Neural progenitor cell (in vitro differentiated cells): Measurements from ENCODE around the gene DCAF7.

ENCODE experiments used
- EZH2 ChIP-seq: fragments of 200-600 bp; sonication (generic); IDR thresholded peaks from 2 replicates; pipeline ENCODE4 v1.6.1; 2017; ENCODE audit warnings: antibody characterized with exemption, mild to moderate bottlenecking, moderate library complexity
- EZH2phosphoT487 ChIP-seq: fragments of 200-600 bp; sonication (generic); IDR thresholded peaks from 2 replicates; pipeline ENCODE4 v1.6.1; 2017; ENCODE audit warnings: antibody characterized with exemption
- TF ChIP-seq, protein P1 (sequence below): fragments of 200-600 bp; sonication (generic); IDR thresholded peaks from 2 replicates; pipeline ENCODE4 v1.5.1; 2017; ENCODE audit warnings: antibody characterized with exemption, mild to moderate bottlenecking

- no peak for TF ChIP-seq EZH2phosphoT487
- TF ChIP-seq, protein P1, sequence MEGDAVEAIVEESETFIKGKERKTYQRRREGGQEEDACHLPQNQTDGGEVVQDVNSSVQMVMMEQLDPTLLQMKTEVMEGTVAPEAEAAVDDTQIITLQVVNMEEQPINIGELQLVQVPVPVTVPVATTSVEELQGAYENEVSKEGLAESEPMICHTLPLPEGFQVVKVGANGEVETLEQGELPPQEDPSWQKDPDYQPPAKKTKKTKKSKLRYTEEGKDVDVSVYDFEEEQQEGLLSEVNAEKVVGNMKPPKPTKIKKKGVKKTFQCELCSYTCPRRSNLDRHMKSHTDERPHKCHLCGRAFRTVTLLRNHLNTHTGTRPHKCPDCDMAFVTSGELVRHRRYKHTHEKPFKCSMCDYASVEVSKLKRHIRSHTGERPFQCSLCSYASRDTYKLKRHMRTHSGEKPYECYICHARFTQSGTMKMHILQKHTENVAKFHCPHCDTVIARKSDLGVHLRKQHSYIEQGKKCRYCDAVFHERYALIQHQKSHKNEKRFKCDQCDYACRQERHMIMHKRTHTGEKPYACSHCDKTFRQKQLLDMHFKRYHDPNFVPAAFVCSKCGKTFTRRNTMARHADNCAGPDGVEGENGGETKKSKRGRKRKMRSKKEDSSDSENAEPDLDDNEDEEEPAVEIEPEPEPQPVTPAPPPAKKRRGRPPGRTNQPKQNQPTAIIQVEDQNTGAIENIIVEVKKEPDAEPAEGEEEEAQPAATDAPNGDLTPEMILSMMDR, result no peak
- TF ChIP-seq EZH2, result peak; percentile 41
These were observed 72.5 kb downstream of the DCAF7 start for GRCh38 chr17:63622574-63623390.
